Cardiac muscle cell (in vitro differentiated cells and primary cell): Measurements from ENCODE around the gene NRGN. TPM values are rescaled to one million over a fixed set of nuclear protein-coding genes. Genes with fewer than 3 reads are reported as not detected.

Experiments
- DNase-seq, 2 donors: peaks; one replicate each; pipeline versions ENCODE4 v3.0.0 to v3.0.0-alpha.2; 2010 to 2017; ENCODE audit warnings: low read depth in 1 of 2, low spot score in 1 of 2
- H3K27ac ChIP-seq: fragments of 200-600 bp; sonication (generic); 2 replicates; pipeline ENCODE4 v1.5.1; 2016
- H3K27me3 ChIP-seq: fragments of 200-600 bp; sonication (generic); 2 replicates; pipeline ENCODE4 v1.6.0; 2016; ENCODE audit warnings: control low read depth
- H3K36me3 ChIP-seq: fragments of 200-600 bp; sonication (generic); 2 replicates; pipeline ENCODE4 v1.5.1; 2016; ENCODE audit warnings: control low read depth
- H3K4me1 ChIP-seq: fragments of 200-600 bp; sonication (generic); 2 replicates; pipeline ENCODE4 v1.8.1; 2017; ENCODE audit warnings: low read depth, mild to moderate bottlenecking, mixed run types
- H3K4me3 ChIP-seq: fragments of 200-600 bp; sonication (generic); 2 replicates; pipeline ENCODE4 v1.5.1; 2016; ENCODE audit warnings: mild to moderate bottlenecking
- H3K9me3 ChIP-seq: fragments of 200-600 bp; sonication (generic); 2 replicates; pipeline ENCODE4 v1.5.1; 2017; ENCODE audit warnings: low read depth, mild to moderate bottlenecking, control low read depth
- polyA plus RNA-seq: library from polyadenylated mRNA; unstranded; fragments of >200 nt; fragmentation: Nextera tagmentation; extraction: Ambion mirVana; gene quantifications from 2 replicates; pipeline ENCODE4 v1.2.1, GENCODE V29; 2016
- total RNA-seq: library from RNA; depleted of rRNA; stranded (reverse); fragments of >200 nt; gene quantifications from 2 replicates; pipeline ENCODE4 v1.2.3, GENCODE V29; 2016
- TF ChIP-seq, protein P1 (sequence below): IDR thresholded peaks from 2 replicates; pipeline ENCODE4 v1.5.1; 2012; ENCODE audit warnings: low read depth, mild to moderate bottlenecking, low read length

The NRGN gene
- total and polyA plus RNA-seq, 2 experiments from 2014 or later = 1.1 to 2.1 TPM

DNA sequence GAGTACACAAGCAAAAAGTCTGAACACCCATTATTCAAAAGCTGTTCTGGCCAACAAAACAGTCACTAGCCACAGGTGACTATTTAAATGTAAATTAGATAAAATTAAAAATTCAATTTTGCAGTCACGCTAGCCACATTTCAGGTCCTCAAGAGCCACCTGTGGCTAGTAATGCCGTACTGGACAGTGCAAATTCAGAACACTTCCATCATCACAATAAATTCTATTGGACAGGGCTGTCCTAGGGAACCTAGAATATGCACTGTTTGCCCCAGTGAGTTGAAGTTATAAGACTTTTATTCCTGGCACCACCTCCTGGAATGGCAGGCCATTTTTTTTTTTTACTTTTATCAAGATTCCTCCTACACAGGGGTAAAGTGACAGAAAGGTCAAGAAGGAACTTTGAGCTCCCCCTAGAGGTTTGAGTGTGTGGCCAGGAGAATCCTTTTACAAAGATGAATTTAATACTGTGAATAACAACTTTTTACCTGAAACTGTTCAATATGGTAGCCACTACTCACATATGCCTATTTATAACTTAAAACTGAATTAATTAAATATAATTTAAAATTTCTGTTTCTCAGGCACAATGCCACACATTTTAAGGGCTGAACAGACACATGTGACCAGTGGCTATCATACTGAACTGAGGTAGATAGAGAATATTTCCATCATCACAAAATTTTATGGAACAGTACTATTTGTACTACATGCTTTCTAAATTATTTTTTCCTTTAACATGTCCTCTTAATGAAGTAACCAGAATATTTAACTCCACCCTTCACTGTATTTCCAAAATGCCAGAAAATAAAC lies 53.9 kb downstream of the NRGN start:
- Histone ChIP-seq H3K4me3 (no peak overlapping the region), H3K9me3 (no peaks in the 10 kb centered on the region), H3K27me3 (no peaks in the 10 kb centered on the region), H3K27ac (no peak overlapping the region), H3K36me3 (no peaks in the 10 kb centered on the region), H3K4me1 (peaks cover 23% of the 10 kb centered on the region)
- TF ChIP-seq, protein P1, sequence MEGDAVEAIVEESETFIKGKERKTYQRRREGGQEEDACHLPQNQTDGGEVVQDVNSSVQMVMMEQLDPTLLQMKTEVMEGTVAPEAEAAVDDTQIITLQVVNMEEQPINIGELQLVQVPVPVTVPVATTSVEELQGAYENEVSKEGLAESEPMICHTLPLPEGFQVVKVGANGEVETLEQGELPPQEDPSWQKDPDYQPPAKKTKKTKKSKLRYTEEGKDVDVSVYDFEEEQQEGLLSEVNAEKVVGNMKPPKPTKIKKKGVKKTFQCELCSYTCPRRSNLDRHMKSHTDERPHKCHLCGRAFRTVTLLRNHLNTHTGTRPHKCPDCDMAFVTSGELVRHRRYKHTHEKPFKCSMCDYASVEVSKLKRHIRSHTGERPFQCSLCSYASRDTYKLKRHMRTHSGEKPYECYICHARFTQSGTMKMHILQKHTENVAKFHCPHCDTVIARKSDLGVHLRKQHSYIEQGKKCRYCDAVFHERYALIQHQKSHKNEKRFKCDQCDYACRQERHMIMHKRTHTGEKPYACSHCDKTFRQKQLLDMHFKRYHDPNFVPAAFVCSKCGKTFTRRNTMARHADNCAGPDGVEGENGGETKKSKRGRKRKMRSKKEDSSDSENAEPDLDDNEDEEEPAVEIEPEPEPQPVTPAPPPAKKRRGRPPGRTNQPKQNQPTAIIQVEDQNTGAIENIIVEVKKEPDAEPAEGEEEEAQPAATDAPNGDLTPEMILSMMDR = peak; percentile 78
- DNase-seq = peak; percentile 66 to 74

DNA sequence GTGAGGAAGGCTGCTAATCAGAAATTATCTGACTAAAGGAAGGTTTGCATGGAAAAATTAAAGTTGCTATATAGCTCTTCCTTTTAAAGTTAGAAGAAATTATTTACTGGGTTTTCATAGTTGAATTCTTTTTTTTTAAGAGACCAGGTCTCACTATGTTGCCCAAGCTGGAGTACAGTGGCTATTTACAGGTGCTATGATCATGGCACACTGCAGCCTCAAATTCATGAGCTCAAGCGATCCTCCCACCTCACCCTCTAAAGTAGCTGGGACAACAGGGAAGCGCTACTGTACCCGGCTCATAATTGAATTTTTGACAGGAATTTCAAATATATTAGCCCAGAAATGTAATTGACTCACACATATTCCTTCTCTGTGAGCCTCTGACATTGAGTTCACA lies 56.6 kb downstream of the NRGN start:
- no peaks in the 10 kb centered on the region for H3K27me3 ChIP-seq
- H3K4me1 ChIP-seq = peaks cover 25% of the 10 kb centered on the region
- TF ChIP-seq, protein P1 = no peak
- H3K27ac ChIP-seq = no peak overlapping the region
- H3K36me3 ChIP-seq = no peaks in the 10 kb centered on the region
- H3K4me3 ChIP-seq = no peak overlapping the region
- no peaks in the 10 kb centered on the region for H3K9me3 ChIP-seq
- no peak for DNase-seq

Other genes with a start within 250 kb of the NRGN start
- gene OR8B12, start 196.3 kb upstream of the NRGN start, total RNA-seq = not detected in 2 replicates
- gene OR8B12, start 196.3 kb upstream of the NRGN start, polyA plus RNA-seq = not detected in 2 replicates
- gene OR8A1, start 169.9 kb upstream of the NRGN start, total RNA-seq = not detected in 2 replicates
- gene OR8A1, start 169.9 kb upstream of the NRGN start, polyA plus RNA-seq = not detected in 2 replicates
- gene PANX3, start 128.5 kb upstream of the NRGN start, total RNA-seq = not detected in 2 replicates
- not detected in 2 replicates for gene PANX3, start 128.5 kb upstream of the NRGN start, polyA plus RNA-seq
- gene TBRG1, start 117.1 kb upstream of the NRGN start, total RNA-seq = 16.9 and 31.5 TPM in 2 replicates
- 22.9 and 29.1 TPM in 2 replicates for gene TBRG1, start 117.1 kb upstream of the NRGN start, polyA plus RNA-seq
- 7.9 and 8.3 TPM in 2 replicates for gene SIAE, start 66.2 kb upstream of the NRGN start, total RNA-seq
- gene SIAE, start 66.2 kb upstream of the NRGN start, polyA plus RNA-seq = 5.7 and 13.2 TPM in 2 replicates
- 5.3 and 9.3 TPM in 2 replicates for gene SPA17, start 66.0 kb upstream of the NRGN start, total RNA-seq
- gene SPA17, start 66.0 kb upstream of the NRGN start, polyA plus RNA-seq = 13.2 and 14.3 TPM in 2 replicates
- not detected in 2 replicates for gene VSIG2, start 12.3 kb downstream of the NRGN start, total RNA-seq
- not detected in 2 replicates for gene VSIG2, start 12.3 kb downstream of the NRGN start, polyA plus RNA-seq
- gene ESAM, start 22.3 kb downstream of the NRGN start, total RNA-seq = 1.5 and 1.8 TPM in 2 replicates
- 3.3 and 4.9 TPM in 2 replicates for gene ESAM, start 22.3 kb downstream of the NRGN start, polyA plus RNA-seq
- gene MSANTD2, start 60.5 kb downstream of the NRGN start, total RNA-seq = 13.1 and 18.0 TPM in 2 replicates
- 7.8 and 10.9 TPM in 2 replicates for gene MSANTD2, start 60.5 kb downstream of the NRGN start, polyA plus RNA-seq
- gene ROBO3, start 125.5 kb downstream of the NRGN start, total RNA-seq = 7.1 and 10.3 TPM in 2 replicates
- 2.6 and 6.0 TPM in 2 replicates for gene ROBO3, start 125.5 kb downstream of the NRGN start, polyA plus RNA-seq
- gene ROBO4, start 157.9 kb downstream of the NRGN start, total RNA-seq = 0.74 and 2.4 TPM in 2 replicates
- 0.21 and 0.46 TPM in 2 replicates for gene ROBO4, start 157.9 kb downstream of the NRGN start, polyA plus RNA-seq
- gene HEPN1, start 179.3 kb downstream of the NRGN start, total RNA-seq = not detected in 2 replicates
- not detected in 2 replicates for gene HEPN1, start 179.3 kb downstream of the NRGN start, polyA plus RNA-seq
- 0.04 and 0.12 TPM in 2 replicates for gene HEPACAM, start 196.1 kb downstream of the NRGN start, total RNA-seq
- gene HEPACAM, start 196.1 kb downstream of the NRGN start, polyA plus RNA-seq = not detected in 2 replicates
- gene CCDC15, start 214.3 kb downstream of the NRGN start, total RNA-seq = 0.95 and 2.2 TPM in 2 replicates
- gene CCDC15, start 214.3 kb downstream of the NRGN start, polyA plus RNA-seq = 0.59 and 2.2 TPM in 2 replicates